K562 (cell line): ENCODE results near the gene ATP5F1A. TPM values are rescaled to one million over a fixed set of nuclear protein-coding genes. Genes with fewer than 3 reads are reported as not detected.

ENCODE experiments used
- ATAC-seq: fragments of 200-7000 bp; cut with Tn5 transposase; 3 replicates; pipeline ENCODE4 v1.9.1; 2020; ENCODE audit warnings: moderate library complexity
- BruUV-seq: library from RNA; stranded (reverse); fragments of 400-500 nt; replicated peaks from 2 replicates; lab custom pipeline; 2021; lab: Mats Ljungman, UMichigan
- CTCF ChIA-PET: fragments of 300-600 bp; formaldehyde crosslinking; extraction: SDS; loops from one replicate; lab custom pipeline; 2021; ENCODE audit warnings: low intra/inter-chr PET ratio; lab: Yijun Ruan, JAX
- POLR2A ChIA-PET: fragments of 300-600, 350-650 bp; sonication (Branson Sonifier 250); formaldehyde crosslinking; extraction: SDS; loops from one replicate; lab custom pipeline; 2021; ENCODE audit warnings: antibody characterized with exemption, inconsistent platforms; lab: Yijun Ruan, JAX
- DNase-seq, 4 experiments: peaks; one replicate each; pipeline versions ENCODE4 v3.0.0 to v3.0.0-alpha.2; 2011 to 2018; ENCODE audit warnings: low spot score in 3 of 4, mixed read lengths in 3 of 4; ENCODE audit errors: extremely low read depth in 1 of 4
- FAIRE-seq: peaks from 2 replicates; lab custom pipeline; 2011; peaks lifted over from hg19 to GRCh38; lab: Jason Lieb, UNC
- H2AFZ ChIP-seq: 2 replicates; pipeline ENCODE4 v1.6.0; 2011; ENCODE audit warnings: low read depth, low read length, control low read depth, inconsistent platforms
- H3K27ac ChIP-seq: fragments of 200-600 bp; 3 replicates; pipeline ENCODE4 v1.8.0; 2011; ENCODE audit warnings: low read depth, mild to moderate bottlenecking, control low read depth, inconsistent platforms, low read length, moderate library complexity, mixed read lengths; ENCODE audit errors: extremely low read depth
- H3K27me3 ChIP-seq, 2 experiments: fragments of 300-600 bp in 1 of 2; 2 replicates in 1 of 2; 3 replicates in 1 of 2; pipeline versions ENCODE4 v1.6.0 to v1.8.0; 2011; ENCODE audit warnings: inconsistent platforms in 2 of 2, low read length in 2 of 2, mild to moderate bottlenecking in 1 of 2, mixed read lengths in 1 of 2, moderate library complexity in 1 of 2; ENCODE audit not compliant: control insufficient read depth in 2 of 2, insufficient read depth in 2 of 2
- H3K36me3 ChIP-seq: fragments of 300-600 bp; 3 replicates; pipeline ENCODE4 v1.8.0; 2011; ENCODE audit warnings: mild to moderate bottlenecking, low read length, inconsistent platforms; ENCODE audit not compliant: control insufficient read depth, insufficient read depth
- H3K4me1 ChIP-seq, 2 experiments: fragments of 200-600 bp in 1 of 2; replicated peaks in 1 of 2; 2 replicates in 1 of 2; 3 replicates in 1 of 2; pipeline versions ENCODE4 v1.5.1 to v1.8.0; 2011; ENCODE audit warnings: inconsistent platforms in 2 of 2, low read length in 2 of 2, mild to moderate bottlenecking in 1 of 2, mixed read lengths in 1 of 2, moderate library complexity in 1 of 2; ENCODE audit not compliant: control insufficient read depth in 2 of 2, insufficient read depth in 2 of 2
- H3K4me2 ChIP-seq: 2 replicates; pipeline ENCODE4 v1.6.1; 2011; ENCODE audit warnings: low read length, control low read depth, inconsistent platforms, mixed read lengths; ENCODE audit not compliant: insufficient read depth
- H3K4me3 ChIP-seq: fragments of 200-600 bp; sonication (generic), shearing (Covaris generic); 2 replicates; pipeline ENCODE4 v1.5.1; 2016; ENCODE audit warnings: control low read depth, inconsistent platforms
- H3K79me2 ChIP-seq: fragments of 200-600 bp; 3 replicates; pipeline ENCODE4 v1.8.0; 2011; ENCODE audit warnings: low read length, inconsistent platforms; ENCODE audit not compliant: control insufficient read depth, insufficient read depth
- H3K9ac ChIP-seq, 2 experiments: 2 replicates each; pipeline versions ENCODE4 v1.6.0 to v1.6.1; 2011; ENCODE audit warnings: low read depth in 2 of 2, low read length in 2 of 2, control low read depth in 1 of 2, inconsistent platforms in 1 of 2, mild to moderate bottlenecking in 1 of 2, mixed read lengths in 1 of 2; ENCODE audit not compliant: insufficient read depth in 1 of 2
- H3K9me1 ChIP-seq: one replicate; pipeline ENCODE4 v1.6.0; 2011; ENCODE audit warnings: inconsistent platforms, mild to moderate bottlenecking, low read length, moderate library complexity; ENCODE audit not compliant: control insufficient read depth, insufficient read depth
- H3K9me3 ChIP-seq: replicated peaks from 2 replicates; pipeline ENCODE4 v1.5.1; 2011; ENCODE audit warnings: low read depth, low read length, inconsistent platforms; ENCODE audit not compliant: control insufficient read depth, insufficient read depth
- H4K20me1 ChIP-seq: replicated peaks from 2 replicates; pipeline ENCODE4 v1.6.1; 2011; ENCODE audit warnings: low read length, inconsistent platforms, mixed read lengths; ENCODE audit not compliant: control insufficient read depth, insufficient read depth
- DIDO1 ChIP-seq: fragments of 450-650 bp; IDR thresholded peaks from 2 replicates; pipeline ENCODE4 v1.6.1; 2016; ENCODE audit warnings: low read depth, missing biosample characterization, missing genetic modification characterization
- HLTF ChIP-seq: fragments of 450-650 bp; IDR thresholded peaks from 2 replicates; pipeline ENCODE4 v1.6.1; 2016
- HNRNPL ChIP-seq: fragments of 200-400 bp; formaldehyde crosslinking; IDR thresholded peaks from 2 replicates; pipeline ENCODE4 v1.6.1; 2017; ENCODE audit warnings: low read depth, mild to moderate bottlenecking, low read length
- KLF10 ChIP-seq: fragments of 250-450 bp; sonication (Bioruptor Pico); IDR thresholded peaks from 2 replicates; pipeline ENCODE4 v1.6.1; 2021; ENCODE audit warnings: matching md5 sums
- MTA1 ChIP-seq: fragments of 450-650 bp; IDR thresholded peaks from 2 replicates; pipeline ENCODE4 v1.6.1; 2017; ENCODE audit warnings: borderline replicate concordance
- TBL1XR1 ChIP-seq, 2 experiments: IDR thresholded peaks; 2 replicates each; pipeline ENCODE4 v1.6.1; 2012; ENCODE audit warnings: improper control_type of control experiment in 2 of 2, low read length in 2 of 2, mild to moderate bottlenecking in 1 of 2
- ZNF212 ChIP-seq: fragments of 450-650 bp; formaldehyde crosslinking; IDR thresholded peaks from 2 replicates; pipeline ENCODE4 v1.4.0; 2020; ENCODE audit warnings: mild to moderate bottlenecking
- ZNF431 ChIP-seq: sonication (generic); formaldehyde crosslinking; IDR thresholded peaks from 2 replicates; pipeline ENCODE4 v1.8.0; 2022; ENCODE audit warnings: mild to moderate bottlenecking, missing genetic modification reagents
- WGBS: fragments of 100-300 bp; shearing (Covaris generic); methylation state at CpG from one replicate; pipeline ENCODE4 v1.1.6; 2016; ENCODE audit warnings: low coverage, mixed read lengths; ENCODE audit not compliant: insufficient coverage; ENCODE audit errors: missing lambda C conversion rate; 5-methylcytosine and 5-hydroxymethylcytosine counted together
- in situ Hi-C: fragments of 300-500 bp; cut with MboI; formaldehyde crosslinking; loops from 4 replicates; pipeline ENCODE4 v1.15.0; 2018; ENCODE audit warnings: inconsistent platforms, mixed read lengths
- intact Hi-C: fragments of 100-400 bp; cut with micrococcal nuclease; formaldehyde crosslinking; loops from 2 replicates; pipeline ENCODE4 v1.14.2; 2022
- polyA plus RNA-seq, 8 experiments: library from polyadenylated mRNA; depleted of rRNA in 4 of 8; stranded (reverse) in 5 of 8; unstranded in 3 of 8; fragments of >200 nt; fragmentation: Nextera tagmentation in 2 of 8; fragmentation: Illumina TruSeq in 1 of 8; extraction: Ambion mirVana in 2 of 8; extraction: Trizol in 1 of 8; gene quantifications; 2 replicates each; pipeline versions ENCODE4 v1.2.1 to v1.2.3, GENCODE V29; 2011 to 2014; ENCODE audit warnings: inconsistent platforms in 1 of 8, missing spikeins in 1 of 8
- total RNA-seq, 7 experiments: library from RNA; depleted of rRNA in 6 of 7; stranded (reverse); fragments of >200 nt in 6 of 7; fragmentation: Illumina TruSeq in 2 of 7; extraction: Trizol in 2 of 7; gene quantifications; 2 replicates each; pipeline versions ENCODE4 v1.2.1 to v1.2.3, GENCODE V29; 2011 to 2021; ENCODE audit warnings: low replicate concordance in 1 of 7
- TF ChIP-seq, protein P1 (sequence below): fragments of 450-650 bp; formaldehyde crosslinking; IDR thresholded peaks from 2 replicates; pipeline ENCODE4 v1.4.0; 2020; ENCODE audit warnings: mild to moderate bottlenecking, mixed read lengths

The ATP5F1A gene
- total and polyA plus RNA-seq, 9 of the 15 experiments (the other 6 are each of a cell fraction or from before 2014, with no cell fraction given): 377 to 762 (median 490) TPM

DNA sequence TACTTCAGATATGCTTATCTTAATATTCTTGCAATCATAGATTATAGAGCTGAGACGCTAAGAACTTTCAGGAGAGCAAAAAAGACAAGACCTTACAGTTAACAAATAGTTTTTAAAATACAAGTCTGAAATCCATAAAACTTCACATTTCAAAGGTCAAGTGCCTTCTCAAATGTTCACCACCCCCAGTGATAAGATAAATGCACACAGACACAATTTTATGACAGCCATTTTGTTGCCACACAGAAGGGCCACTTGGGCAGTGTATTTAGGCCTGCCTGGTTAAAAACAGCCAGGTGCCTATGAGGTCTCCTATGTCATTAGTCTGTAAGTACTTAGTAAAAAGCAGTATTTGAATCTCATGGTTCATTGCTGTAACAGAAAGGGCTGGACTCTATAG lies 17.9 kb downstream of the ATP5F1A start:
- no peak for ATAC-seq
- WGBS: 85% methylated on average over 1 of the region's 1 CpG
- Histone ChIP-seq H3K79me2 (no peaks in the 10 kb centered on the region), H3K9me1 (no peaks in the 10 kb centered on the region), H3K36me3 (peaks cover 54% of the 10 kb centered on the region), H2AFZ (no peak overlapping the region), H3K4me1 (no peaks in the 10 kb centered on the region; a peak in 1 of 5 replicates), H3K9me3 (no peaks in the 10 kb centered on the region), H3K4me2 (no peak overlapping the region), H3K9ac (no peak overlapping the region), H4K20me1 (no peaks in the 10 kb centered on the region), H3K27ac (no peak overlapping the region), H3K27me3 (no peaks in the 10 kb centered on the region), H3K4me3 (no peak overlapping the region)
- FAIRE-seq: no peak
- POLR2A ChIA-PET: interaction anchor here (0.5 to 0.6 kb wide), 2 partner anchors 8 to 657 kb away, joined by 3 to 5 read pairs; partner anchors contain the start of gene PSTPIP2
- BruUV-seq: no TSS peak
- no peak for DNase-seq
- intact Hi-C loops: no loop called here
- TF ChIP-seq ZNF212 (CRISPR knock-in tag) (no peak), DIDO1 (tag) (no peak), HNRNPL (no peak), KLF10 (CRISPR knock-in tag) (no peak), MTA1 (no peak), ZNF431 (CRISPR knock-in tag) (no peak), HLTF (no peak), TBL1XR1 (IDR thresholded peaks at IDR 0.05; ENCODE audit: low read length in 2 of 2) (no peak)
- TF ChIP-seq, protein P1, sequence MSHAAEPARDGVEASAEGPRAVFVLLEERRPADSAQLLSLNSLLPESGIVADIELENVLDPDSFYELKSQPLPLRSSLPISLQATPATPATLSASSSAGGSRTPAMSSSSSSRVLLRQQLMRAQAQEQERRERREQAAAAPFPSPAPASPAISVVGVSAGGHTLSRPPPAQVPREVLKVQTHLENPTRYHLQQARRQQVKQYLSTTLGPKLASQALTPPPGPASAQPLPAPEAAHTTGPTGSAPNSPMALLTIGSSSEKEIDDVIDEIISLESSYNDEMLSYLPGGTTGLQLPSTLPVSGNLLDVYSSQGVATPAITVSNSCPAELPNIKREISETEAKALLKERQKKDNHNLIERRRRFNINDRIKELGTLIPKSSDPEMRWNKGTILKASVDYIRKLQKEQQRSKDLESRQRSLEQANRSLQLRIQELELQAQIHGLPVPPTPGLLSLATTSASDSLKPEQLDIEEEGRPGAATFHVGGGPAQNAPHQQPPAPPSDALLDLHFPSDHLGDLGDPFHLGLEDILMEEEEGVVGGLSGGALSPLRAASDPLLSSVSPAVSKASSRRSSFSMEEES (CRISPR knock-in tag): no peak
- CTCF ChIA-PET: no interaction called here
- in situ Hi-C loops: no loop called here
